Activated T-cell treated with anti-CD3 and anti-CD28 coated beads, Interleukin-2, amount 50 U/mL, for 4 hours (primary cell): ENCODE measurements around the gene AGBL1. TPM values are rescaled to one million over a fixed set of nuclear protein-coding genes. Genes with fewer than 3 reads are reported as not detected.

Source experiments
- ATAC-seq, 2 donors: fragments of 200-7000 bp; cut with Tn5 transposase; one replicate each; pipeline ENCODE4 v1.10.0; 2021
- DNase-seq: peaks from one replicate; pipeline ENCODE4 v3.0.0-alpha.2; 2020
- H3K27me3 Mint-ChIP-seq: one replicate; pipeline ENCODE4 v1.8.0; 2021; ENCODE audit warnings: low read depth, mixed read lengths
- H3K36me3 Mint-ChIP-seq: one replicate; pipeline ENCODE4 v1.8.0; 2022; ENCODE audit warnings: mixed read lengths; ENCODE audit not compliant: insufficient read depth
- H3K4me1 Mint-ChIP-seq: one replicate; pipeline ENCODE4 v1.8.0; 2021; ENCODE audit warnings: low read depth, mixed read lengths
- H3K4me3 Mint-ChIP-seq: one replicate; pipeline ENCODE4 v1.8.0; 2021; ENCODE audit warnings: mild to moderate bottlenecking, moderate library complexity, mixed read lengths
- H3K9me3 Mint-ChIP-seq: one replicate; pipeline ENCODE4 v1.8.0; 2021; ENCODE audit warnings: mixed read lengths
- total RNA-seq, 3 donors: library from RNA; stranded (reverse); gene quantifications; one replicate each; pipeline ENCODE4 v1.2.1, GENCODE V29; 2021

The AGBL1 gene
- total RNA-seq, 3 donors from 2014 or later, result 0.05 TPM; not detected in 2

DNA sequence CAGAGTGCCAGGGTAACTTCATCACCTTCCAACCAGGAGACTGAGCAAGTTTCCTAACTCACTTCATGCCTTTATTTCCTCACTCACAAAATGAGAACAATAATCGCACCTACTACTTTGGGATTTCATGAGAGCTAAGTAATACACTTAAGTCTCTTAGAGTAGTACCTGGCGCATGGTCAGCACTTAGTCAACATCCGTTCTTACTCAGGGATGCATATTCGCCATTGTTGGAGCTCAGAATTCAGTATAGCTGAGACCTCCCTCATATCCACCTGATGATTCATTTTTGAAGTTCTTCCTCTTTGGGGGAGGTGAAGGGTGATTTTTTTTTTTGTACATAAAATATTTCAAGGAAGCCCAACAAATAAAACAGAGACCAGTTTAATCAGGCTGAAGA, 188.2 kb downstream of the AGBL1 start:
- H3K4me1 Mint-ChIP-seq, result no peaks in the 10 kb centered on the region
- no peak overlapping the region for H3K4me3 Mint-ChIP-seq

DNA sequence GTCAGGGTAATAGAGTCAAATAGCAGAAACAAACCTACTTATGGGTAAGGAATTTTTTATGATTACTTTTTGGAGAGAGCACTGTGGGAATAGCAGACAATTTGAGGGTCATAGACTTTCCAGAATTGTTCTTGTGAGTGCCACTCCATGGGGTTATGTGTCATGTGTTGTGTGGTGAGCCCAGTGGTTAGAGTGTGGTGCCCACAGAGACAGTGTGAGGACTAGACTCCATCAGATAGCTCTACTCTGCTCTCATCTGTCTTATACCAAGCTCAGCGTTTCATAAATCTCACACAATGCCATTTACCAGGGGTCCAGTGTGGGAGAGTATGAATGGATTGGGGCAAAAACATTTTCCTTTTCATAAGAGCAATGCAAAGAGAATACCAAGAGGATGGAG, 188.9 kb downstream of the AGBL1 start:
- no peaks in the 10 kb centered on the region for H3K36me3 Mint-ChIP-seq
- no peaks in the 10 kb centered on the region for H3K4me1 Mint-ChIP-seq
- no peak for ATAC-seq
- peaks cover 5% of the 10 kb centered on the region for H3K27me3 Mint-ChIP-seq
- no peak for DNase-seq
- H3K9me3 Mint-ChIP-seq, result no peaks in the 10 kb centered on the region
- H3K4me3 Mint-ChIP-seq, result no peak overlapping the region

More for the DNA sequence above, 188.2 kb downstream of the AGBL1 start:
- no peaks in the 10 kb centered on the region for H3K9me3 Mint-ChIP-seq
- H3K27me3 Mint-ChIP-seq, result peaks cover 5% of the 10 kb centered on the region
- no peak for DNase-seq
- H3K36me3 Mint-ChIP-seq, result no peaks in the 10 kb centered on the region
- ATAC-seq, result no peak

DNA sequence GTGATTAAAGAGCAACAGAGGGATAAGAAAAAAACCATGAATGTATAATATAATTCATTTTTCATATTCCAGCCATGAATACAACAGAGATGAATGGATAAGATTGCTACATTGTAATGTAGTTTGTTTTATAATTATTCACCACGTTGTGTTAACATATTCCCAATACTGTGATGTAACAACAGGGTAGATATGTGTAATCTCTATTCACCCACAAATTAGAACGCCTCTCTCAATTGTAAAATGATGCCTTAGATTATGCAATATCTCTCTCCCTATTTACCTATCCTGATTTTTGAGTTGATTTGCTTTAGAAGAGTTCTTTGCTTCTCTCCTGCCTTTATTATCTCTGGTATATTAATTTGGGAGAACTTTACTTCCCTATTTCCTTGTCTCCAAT, 193.6 kb downstream of the AGBL1 start:
- DNase-seq (no peak), ATAC-seq (no peak)
- Mint-ChIP-seq H3K4me3 (no peak overlapping the region), H3K36me3 (no peaks in the 10 kb centered on the region), H3K4me1 (no peaks in the 10 kb centered on the region), H3K27me3 (peaks cover 5% of the 10 kb centered on the region), H3K9me3 (no peaks in the 10 kb centered on the region)

DNA sequence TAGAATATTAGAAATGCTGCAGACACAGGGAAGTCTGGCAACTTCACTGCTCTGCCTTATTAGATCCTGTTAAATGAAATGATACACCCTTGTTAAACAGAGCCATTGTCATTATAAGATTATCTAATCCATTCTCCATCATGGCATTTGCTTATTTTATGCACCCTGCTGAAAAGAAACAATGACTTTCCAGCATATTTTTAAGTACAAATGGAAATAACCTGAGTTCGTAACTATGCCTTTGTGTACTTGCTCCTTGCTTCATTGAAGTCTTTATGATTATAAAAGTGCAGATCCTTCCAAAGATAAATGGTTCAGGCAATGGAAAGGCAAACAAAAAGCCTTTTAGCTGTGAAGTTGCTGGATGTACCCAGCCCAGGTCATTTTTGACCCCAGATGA, 195.7 kb downstream of the AGBL1 start:
- H3K4me1 Mint-ChIP-seq, result no peaks in the 10 kb centered on the region
- no peak overlapping the region for H3K4me3 Mint-ChIP-seq
- no peak for ATAC-seq
- no peaks in the 10 kb centered on the region for H3K9me3 Mint-ChIP-seq
- H3K36me3 Mint-ChIP-seq, result no peaks in the 10 kb centered on the region
- DNase-seq, result no peak
- H3K27me3 Mint-ChIP-seq, result peaks cover 5% of the 10 kb centered on the region

DNA sequence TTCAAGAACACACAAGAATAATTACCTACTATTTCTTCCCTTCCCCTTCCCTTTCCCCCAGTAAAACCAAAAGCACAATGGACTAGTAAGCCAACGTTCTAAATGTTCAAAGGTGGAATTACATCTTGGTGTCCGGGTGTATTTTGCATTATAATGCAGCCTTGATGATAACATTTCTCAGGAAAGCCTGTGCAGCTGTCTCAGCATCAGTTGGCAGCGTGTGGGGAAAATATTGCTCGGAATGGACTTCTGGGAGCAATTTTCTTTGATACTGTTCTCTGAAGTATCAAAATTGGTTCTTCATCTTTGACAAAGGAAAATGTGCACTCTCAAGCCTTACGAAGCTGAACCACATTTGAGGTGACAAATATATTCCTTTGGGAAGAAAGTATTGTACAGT, 198.9 kb downstream of the AGBL1 start:
- ATAC-seq (no peak), DNase-seq (no peak)
- H3K36me3 Mint-ChIP-seq, result no peaks in the 10 kb centered on the region
- H3K4me1 Mint-ChIP-seq, result no peaks in the 10 kb centered on the region
- no peaks in the 10 kb centered on the region for H3K9me3 Mint-ChIP-seq
- no peak overlapping the region for H3K4me3 Mint-ChIP-seq
- H3K27me3 Mint-ChIP-seq, result no peaks in the 10 kb centered on the region

DNA sequence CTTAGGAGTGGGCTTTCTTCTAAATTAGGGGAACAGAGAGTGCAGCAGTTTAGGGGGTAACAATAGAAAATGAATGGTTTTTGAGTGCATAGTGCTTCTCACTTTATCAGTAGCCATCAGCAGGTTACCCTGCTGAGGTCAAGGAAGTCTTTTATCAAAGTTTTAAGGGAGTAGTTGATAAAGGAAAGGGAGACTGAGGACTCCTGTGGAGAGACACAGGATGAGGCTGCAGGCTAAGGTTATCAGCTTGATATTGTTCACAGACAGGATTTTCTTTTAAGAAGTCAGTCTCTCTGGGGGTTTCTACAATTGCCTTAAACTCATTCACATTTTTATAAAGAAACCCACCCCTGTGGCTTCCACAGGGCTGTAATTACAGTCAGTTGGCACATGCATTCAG, 205.0 kb downstream of the AGBL1 start:
- H3K27me3 Mint-ChIP-seq, result no peaks in the 10 kb centered on the region
- no peak for DNase-seq
- H3K9me3 Mint-ChIP-seq, result no peaks in the 10 kb centered on the region
- H3K36me3 Mint-ChIP-seq, result no peaks in the 10 kb centered on the region
- no peak overlapping the region for H3K4me3 Mint-ChIP-seq
- no peaks in the 10 kb centered on the region for H3K4me1 Mint-ChIP-seq
- ATAC-seq, result no peak

DNA sequence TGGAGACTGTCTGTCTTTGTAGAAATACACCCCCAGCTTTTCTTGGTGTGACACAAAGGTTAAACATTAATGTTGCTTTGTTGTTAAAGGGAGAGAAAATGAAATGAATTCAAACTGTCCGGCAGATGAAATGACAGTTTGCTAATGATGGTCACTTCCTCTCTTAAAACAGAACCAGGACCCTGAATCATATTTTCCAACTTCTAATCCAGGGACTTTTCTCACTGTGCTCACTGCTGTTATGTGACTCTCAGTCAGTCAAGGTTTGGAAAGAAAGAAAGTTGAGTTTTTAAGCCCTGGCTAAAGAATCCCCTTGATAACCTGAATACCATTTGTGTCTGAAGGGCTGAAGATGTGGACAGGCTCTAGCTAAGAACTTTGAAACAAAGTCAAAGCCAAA, 215.8 kb downstream of the AGBL1 start:
- ATAC-seq, result no peak
- Mint-ChIP-seq H3K4me3 (no peak overlapping the region), H3K4me1 (no peaks in the 10 kb centered on the region), H3K9me3 (no peaks in the 10 kb centered on the region), H3K27me3 (peaks cover 5% of the 10 kb centered on the region), H3K36me3 (no peaks in the 10 kb centered on the region)
- no peak for DNase-seq

DNA sequence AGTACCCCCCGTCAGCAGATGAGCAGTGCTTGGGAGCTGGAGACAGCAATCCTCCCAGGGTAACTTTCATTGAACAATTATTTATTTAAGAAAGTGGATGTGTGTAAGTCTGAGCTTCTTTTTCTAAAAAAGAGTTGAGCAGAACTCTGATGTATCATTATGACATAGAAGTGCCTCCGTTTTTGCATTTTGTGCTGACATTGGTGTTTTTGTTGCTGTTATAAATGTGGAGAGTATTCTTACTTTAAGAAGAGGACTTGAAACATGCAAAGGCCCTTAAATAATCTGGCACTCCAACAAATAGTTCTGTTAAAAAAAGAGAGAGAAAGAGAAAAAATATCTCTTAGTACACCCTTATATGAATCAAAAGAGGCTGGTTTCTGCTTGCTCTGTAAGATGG, 217.1 kb downstream of the AGBL1 start:
- H3K4me3 Mint-ChIP-seq, result no peak overlapping the region
- no peaks in the 10 kb centered on the region for H3K9me3 Mint-ChIP-seq
- ATAC-seq, result no peak
- H3K36me3 Mint-ChIP-seq, result no peaks in the 10 kb centered on the region
- peaks cover 2% of the 10 kb centered on the region for H3K27me3 Mint-ChIP-seq
- DNase-seq, result no peak
- H3K4me1 Mint-ChIP-seq, result no peaks in the 10 kb centered on the region

DNA sequence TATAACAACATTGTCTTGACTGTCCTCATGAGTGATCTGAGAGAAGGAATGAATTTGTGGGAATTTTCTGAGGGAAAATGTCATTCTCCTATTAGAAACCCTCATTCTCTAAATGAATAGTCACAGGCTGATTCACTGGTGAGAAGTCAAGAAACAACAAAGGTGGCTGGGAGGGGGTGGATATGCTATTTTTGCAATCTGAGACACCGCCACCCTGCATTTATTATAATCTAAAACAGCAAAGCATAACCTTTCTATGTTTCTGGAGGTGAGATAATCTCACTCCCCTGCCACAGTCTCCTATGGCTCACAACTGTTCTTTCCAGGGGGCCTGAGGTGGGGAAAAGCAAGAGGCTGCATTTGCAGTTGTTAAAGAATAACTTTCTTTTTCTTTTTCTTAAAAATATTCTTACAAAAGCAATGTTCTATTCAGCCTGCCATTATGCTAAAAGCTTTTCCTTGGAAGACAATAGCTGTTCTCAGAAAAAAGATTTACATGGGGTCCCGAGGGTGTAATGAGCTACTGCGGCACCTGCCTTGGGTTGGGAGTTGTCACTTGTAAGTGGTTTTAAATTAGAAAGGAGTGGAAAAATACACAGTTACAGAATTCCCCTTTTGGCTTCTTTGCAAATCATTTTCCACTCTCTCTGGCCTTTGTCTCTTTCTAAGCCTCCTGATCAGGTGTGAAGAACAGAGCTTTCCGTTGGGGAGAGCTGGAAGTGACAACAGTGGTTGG, 220.9 kb downstream of the AGBL1 start:
- no peaks in the 10 kb centered on the region for H3K9me3 Mint-ChIP-seq
- H3K36me3 Mint-ChIP-seq, result no peaks in the 10 kb centered on the region
- no peak for DNase-seq
- no peak for ATAC-seq
- no peaks in the 10 kb centered on the region for H3K27me3 Mint-ChIP-seq
- no peaks in the 10 kb centered on the region for H3K4me1 Mint-ChIP-seq
- no peak overlapping the region for H3K4me3 Mint-ChIP-seq

DNA sequence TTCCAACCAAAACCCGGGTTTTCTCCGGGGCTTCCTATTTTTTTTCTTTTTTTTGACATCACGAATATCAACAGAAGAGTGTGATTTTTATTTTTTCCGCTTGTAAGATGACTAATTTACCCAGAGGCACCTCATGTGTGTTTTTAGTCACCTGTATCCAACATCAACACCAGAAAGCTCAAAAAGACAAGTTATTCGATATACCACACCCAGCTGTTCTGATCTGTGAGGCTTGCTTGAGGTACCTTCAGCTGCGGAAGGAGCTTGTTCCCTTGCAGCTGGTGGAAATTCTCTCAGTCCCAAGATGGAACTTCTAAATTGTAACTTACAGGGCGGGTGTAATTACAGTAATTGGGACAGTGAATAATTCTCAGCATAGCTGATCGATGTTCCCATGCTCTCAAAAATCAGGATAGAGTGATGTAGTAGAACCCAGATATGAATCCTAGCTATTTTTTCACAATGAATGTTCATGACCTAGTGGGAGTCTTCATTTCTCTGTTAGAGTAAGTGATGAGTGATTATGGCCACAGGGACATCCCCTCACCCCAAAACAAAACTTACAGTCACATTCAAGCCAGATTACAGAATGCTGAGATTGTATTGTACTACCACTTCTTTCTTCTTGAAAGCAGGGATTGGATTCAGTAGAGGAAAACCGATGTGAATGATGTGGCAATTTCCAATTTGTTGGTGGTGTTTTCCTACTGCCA, 232.1 kb downstream of the AGBL1 start:
- no peak overlapping the region for H3K4me3 Mint-ChIP-seq
- ATAC-seq (peak in 1 of 2 donors; percentile 71), DNase-seq (no peak)
- H3K9me3 Mint-ChIP-seq, result no peaks in the 10 kb centered on the region
- H3K27me3 Mint-ChIP-seq, result peaks cover 23% of the 10 kb centered on the region
- no peaks in the 10 kb centered on the region for H3K36me3 Mint-ChIP-seq
- H3K4me1 Mint-ChIP-seq, result peaks cover 7% of the 10 kb centered on the region

DNA sequence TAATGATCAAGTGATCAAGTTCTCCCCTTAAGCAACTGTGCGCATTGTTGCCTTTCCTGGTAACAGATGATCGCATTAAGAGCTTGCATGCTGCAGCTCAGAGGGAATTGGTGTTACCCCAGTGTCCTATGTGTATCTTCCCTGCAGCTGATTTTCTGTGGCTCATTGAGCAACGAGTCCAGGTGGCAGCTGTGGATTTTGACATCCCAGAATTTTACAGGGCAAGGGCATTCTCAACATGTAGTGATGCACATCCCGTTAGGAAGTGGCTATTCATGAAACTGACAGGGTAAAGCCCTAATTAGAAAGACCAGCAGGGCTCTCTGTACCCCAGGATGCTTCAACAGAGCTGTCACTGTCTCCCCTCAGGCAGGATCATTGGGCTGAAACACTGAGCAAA, 232.8 kb downstream of the AGBL1 start:
- no peak for DNase-seq
- Mint-ChIP-seq H3K9me3 (no peaks in the 10 kb centered on the region), H3K4me3 (no peak overlapping the region), H3K36me3 (no peaks in the 10 kb centered on the region), H3K27me3 (peaks cover 23% of the 10 kb centered on the region), H3K4me1 (peaks cover 12% of the 10 kb centered on the region)
- ATAC-seq, result no peak

DNA sequence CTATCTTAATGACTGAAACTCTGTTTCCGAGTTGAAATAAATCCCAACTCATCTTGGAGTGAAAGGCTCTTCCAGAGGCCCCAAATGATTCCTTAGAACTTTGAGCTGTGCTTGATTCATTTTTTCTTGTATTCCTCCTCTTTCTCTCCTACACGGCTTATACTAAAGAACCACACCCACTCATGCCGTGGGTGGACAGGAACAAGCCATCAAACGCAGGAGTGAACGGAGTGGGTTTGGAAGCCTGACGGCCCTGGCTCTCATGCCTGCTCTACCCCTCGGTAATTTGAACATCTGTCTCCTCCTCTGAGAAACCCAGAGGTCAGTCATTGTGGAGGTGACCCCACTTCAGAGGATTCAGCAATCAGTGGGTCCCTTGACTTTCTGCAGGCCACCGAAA, 236.5 kb downstream of the AGBL1 start:
- H3K27me3 Mint-ChIP-seq, result peaks cover 23% of the 10 kb centered on the region
- H3K4me1 Mint-ChIP-seq, result peaks cover 12% of the 10 kb centered on the region
- DNase-seq (no peak), ATAC-seq (no peak)
- no peak overlapping the region for H3K4me3 Mint-ChIP-seq
- no peaks in the 10 kb centered on the region for H3K36me3 Mint-ChIP-seq
- H3K9me3 Mint-ChIP-seq, result no peaks in the 10 kb centered on the region

DNA sequence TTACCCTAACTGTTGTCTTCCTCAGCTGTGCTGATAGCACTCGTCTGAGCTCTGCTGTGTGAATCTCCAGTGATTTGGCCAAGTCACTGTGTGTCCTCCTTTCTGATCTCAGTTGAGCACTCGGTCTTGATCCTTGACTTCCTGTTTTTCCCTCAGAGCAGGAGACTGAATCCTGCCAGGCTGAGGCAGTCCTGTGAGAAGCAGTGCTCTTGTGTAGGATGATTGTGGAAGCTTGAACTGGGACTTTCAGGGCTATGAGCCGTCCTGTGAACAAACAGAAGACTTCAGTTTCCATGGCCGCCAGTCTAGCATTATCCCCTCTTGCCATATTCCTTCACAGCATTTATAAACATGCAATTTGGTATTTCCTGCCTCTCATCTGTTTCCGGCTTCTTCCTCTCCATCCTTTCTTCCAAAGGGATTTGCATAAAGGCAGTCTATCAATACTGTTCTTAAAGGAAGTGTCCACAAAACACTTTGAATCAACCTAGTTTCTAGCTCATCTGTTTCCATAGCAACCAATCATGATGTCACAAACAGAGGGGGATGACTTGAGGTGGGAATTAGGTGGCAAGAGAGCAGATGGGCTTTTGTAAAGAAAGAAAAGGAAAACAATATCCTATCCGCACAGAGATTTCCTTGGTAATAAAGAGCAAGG, 237.2 kb downstream of the AGBL1 start:
- ATAC-seq (no peak), DNase-seq (no peak)
- Mint-ChIP-seq H3K36me3 (no peaks in the 10 kb centered on the region), H3K4me3 (no peak overlapping the region), H3K4me1 (peaks cover 12% of the 10 kb centered on the region), H3K9me3 (no peaks in the 10 kb centered on the region), H3K27me3 (peaks cover 19% of the 10 kb centered on the region)

DNA sequence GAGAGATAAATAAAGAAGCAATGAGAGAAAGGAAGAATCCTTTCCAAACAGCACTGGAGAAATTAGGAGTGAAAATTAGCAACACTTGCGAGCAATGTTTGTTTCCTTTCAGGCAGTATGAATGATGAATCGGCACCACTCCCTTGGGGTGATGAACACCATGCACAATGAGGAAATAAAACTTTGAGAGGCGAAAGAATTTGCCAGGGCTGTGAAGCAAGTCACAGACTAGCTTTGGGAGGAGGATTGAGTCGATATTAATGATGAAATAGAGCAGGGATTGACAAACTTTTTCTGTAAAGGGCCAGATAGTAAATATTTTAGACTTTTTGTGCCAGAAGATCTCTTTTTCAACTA, 237.7 kb downstream of the AGBL1 start:
- peaks cover 16% of the 10 kb centered on the region for H3K27me3 Mint-ChIP-seq

DNA sequence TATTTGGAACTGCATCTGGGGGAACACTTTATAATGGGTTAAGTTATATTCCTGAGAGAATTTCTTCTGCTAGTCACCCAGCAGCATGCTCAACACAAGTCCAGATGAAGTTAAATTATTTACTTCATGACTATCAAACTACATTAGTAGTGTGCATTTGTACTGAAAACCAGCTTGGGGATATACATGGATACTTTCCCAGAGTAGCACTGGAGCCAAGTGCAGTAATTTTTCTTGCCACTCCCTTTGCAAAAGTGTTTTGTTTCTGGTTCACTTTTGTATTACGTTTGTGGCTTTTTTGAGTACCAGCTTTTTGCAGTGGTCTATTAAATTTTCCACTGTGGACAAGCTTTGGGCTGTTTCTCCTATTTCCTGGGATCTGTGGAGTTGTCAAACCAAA, 243.0 kb downstream of the AGBL1 start:
- H3K4me1 Mint-ChIP-seq, result no peaks in the 10 kb centered on the region
- no peaks in the 10 kb centered on the region for H3K9me3 Mint-ChIP-seq
- ATAC-seq (no peak), DNase-seq (no peak)
- H3K27me3 Mint-ChIP-seq, result peaks cover 9% of the 10 kb centered on the region
- no peak overlapping the region for H3K4me3 Mint-ChIP-seq
- H3K36me3 Mint-ChIP-seq, result no peaks in the 10 kb centered on the region

More for the DNA sequence above, 237.7 kb downstream of the AGBL1 start:
- ATAC-seq, result no peak
- Mint-ChIP-seq H3K9me3 (no peaks in the 10 kb centered on the region), H3K4me3 (no peak overlapping the region), H3K36me3 (no peaks in the 10 kb centered on the region), H3K4me1 (peaks cover 12% of the 10 kb centered on the region)
- DNase-seq, result no peak
